ENCODE results near the gene UBE2Q1.

Gene UBE2Q1

GRCh38 chr1:154557939-154558719, at the start of gene UBE2Q1:
Gene UBE2Q1 (minus strand): TSS chr1:154558662. CDS start chr1:154558553, 109 bp downstream.
- ChIA-PET POLR2A (interaction anchor here (0.7 kb wide), 1 partner anchor 16 kb away, joined by 3 read pairs; no protein-coding TSS in a partner anchor), CTCF (interaction anchor here (1.8 kb wide), 1 partner anchor 11 kb away, joined by 7 read pairs; no protein-coding TSS in a partner anchor)
- peak; percentile 48 for DNase-seq (ENCODE audit: extremely low spot score)
- TF ChIP-seq NFRKB (IDR thresholded peaks at IDR 0.05) (no peak), CTBP1 (IDR thresholded peaks at IDR 0.05; ENCODE audit: borderline replicate concordance) (no peak), FOXM1 (IDR thresholded peaks at IDR 0.05; ENCODE audit: borderline replicate concordance) (no peak), SP1 (IDR thresholded peaks at IDR 0.05) (no peak), HDGF (IDR thresholded peaks at IDR 0.05; ENCODE audit: borderline replicate concordance) (no peak)
- TF ChIP-seq, protein P1, sequence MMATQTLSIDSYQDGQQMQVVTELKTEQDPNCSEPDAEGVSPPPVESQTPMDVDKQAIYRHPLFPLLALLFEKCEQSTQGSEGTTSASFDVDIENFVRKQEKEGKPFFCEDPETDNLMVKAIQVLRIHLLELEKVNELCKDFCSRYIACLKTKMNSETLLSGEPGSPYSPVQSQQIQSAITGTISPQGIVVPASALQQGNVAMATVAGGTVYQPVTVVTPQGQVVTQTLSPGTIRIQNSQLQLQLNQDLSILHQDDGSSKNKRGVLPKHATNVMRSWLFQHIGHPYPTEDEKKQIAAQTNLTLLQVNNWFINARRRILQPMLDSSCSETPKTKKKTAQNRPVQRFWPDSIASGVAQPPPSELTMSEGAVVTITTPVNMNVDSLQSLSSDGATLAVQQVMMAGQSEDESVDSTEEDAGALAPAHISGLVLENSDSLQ (IDR thresholded peaks at IDR 0.05), result no peak

DNA sequence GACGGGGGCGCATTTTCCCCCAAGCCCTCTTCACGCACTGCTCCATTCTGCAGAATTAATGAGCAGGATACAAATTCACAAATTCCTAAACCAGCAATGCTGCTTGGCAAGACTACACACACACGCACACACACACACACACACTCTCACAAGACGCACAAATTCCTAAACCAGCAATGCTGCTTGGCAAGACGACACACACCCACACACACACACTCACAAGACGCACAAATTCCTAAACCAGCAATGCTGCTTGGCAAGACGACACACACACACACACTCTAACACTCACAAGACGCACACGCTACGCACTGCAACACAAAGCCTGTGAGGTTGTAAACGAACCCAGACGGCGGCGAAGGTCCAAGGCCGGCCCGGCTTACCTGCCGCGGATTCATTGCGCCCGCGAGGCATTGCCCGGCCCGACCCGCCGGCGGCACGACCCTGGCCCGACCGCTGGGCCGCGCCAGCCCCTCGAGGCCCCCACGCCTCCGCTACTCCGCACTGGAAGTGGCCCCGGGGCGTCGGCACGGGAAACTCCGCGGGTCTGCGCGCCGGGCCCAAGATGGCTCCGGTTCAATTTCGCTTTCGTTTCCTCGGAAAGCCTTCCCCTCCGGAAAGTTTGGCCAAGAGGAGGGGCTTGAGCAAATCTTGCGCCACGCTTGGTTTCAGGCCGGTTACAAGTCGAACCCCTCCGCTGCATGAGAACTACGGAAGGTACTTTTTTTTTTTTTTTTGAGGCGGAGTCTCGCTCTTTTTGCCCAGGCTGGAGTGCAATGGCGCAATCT, 49.3 kb upstream of the UBE2Q1 start, which contains the start of gene ADAR:
TSS of gene ADAR (minus strand) at position 578 of the 788 bp plus-strand sequence. CDS start at position 398, 180 bp downstream.
- ChIA-PET POLR2A (no interaction called here), CTCF (interaction anchor here (0.7 kb wide), 1 partner anchor 79 kb away, joined by 3 read pairs; no protein-coding TSS in a partner anchor)
- TF ChIP-seq LEF1 (IDR thresholded peaks at IDR 0.05; ENCODE audit: borderline replicate concordance), result no peak
- TF ChIP-seq ZNF384 (IDR thresholded peaks at IDR 0.05), result peak; percentile 96
- peak; percentile 75 for DNase-seq (ENCODE audit: extremely low spot score)

GRCh38 chr1:154607106-154607608, 48.7 kb upstream of the UBE2Q1 start:
- ChIA-PET CTCF (interaction anchor here (0.7 kb wide), 1 partner anchor 80 kb away, joined by 3 read pairs; no protein-coding TSS in a partner anchor), POLR2A (no interaction called here)
- no peak for DNase-seq (ENCODE audit: extremely low spot score)
- TF ChIP-seq TARDBP (IDR thresholded peaks at IDR 0.05) (no peak), ZNF384 (IDR thresholded peaks at IDR 0.05) (peak; percentile 5; the same call in 1 of the 2 replicates), BHLHE40 (IDR thresholded peaks at IDR 0.05; ENCODE audit: borderline replicate concordance) (no peak), L3MBTL2 (conservative IDR thresholded peaks at IDR 0.05) (no peak), CTBP1 (IDR thresholded peaks at IDR 0.05; ENCODE audit: borderline replicate concordance) (no peak), SUZ12 (IDR thresholded peaks at IDR 0.05) (no peak)
- TF ChIP-seq, protein P1 (IDR thresholded peaks at IDR 0.05), result no peak

- TF ChIP-seq ARNT (IDR thresholded peaks at IDR 0.05), result no peak
- TF ChIP-seq SP1 (IDR thresholded peaks at IDR 0.05), result no peak
- no peak for TF ChIP-seq HDGF (IDR thresholded peaks at IDR 0.05; ENCODE audit: borderline replicate concordance)
- TF ChIP-seq ELF4 (IDR thresholded peaks at IDR 0.05), result no peak
- TF ChIP-seq SUZ12 (IDR thresholded peaks at IDR 0.05), result no peak
- no peak for TF ChIP-seq FOXA1 (IDR thresholded peaks at IDR 0.05)
- no peak for TF ChIP-seq CTBP1 (IDR thresholded peaks at IDR 0.05; ENCODE audit: borderline replicate concordance)
- TF ChIP-seq BHLHE40 (IDR thresholded peaks at IDR 0.05; ENCODE audit: borderline replicate concordance), result no peak
- no peak for DNase-seq (ENCODE audit: extremely low spot score)
- ChIA-PET CTCF (interaction anchor here (0.7 kb wide), 2 partner anchors 46 to 57 kb away, joined by 3 to 4 read pairs; no protein-coding TSS in a partner anchor), POLR2A (no interaction called here)
Measured at GRCh38 chr1:154605534-154605933, 47.1 kb upstream of the UBE2Q1 start.

DNA sequence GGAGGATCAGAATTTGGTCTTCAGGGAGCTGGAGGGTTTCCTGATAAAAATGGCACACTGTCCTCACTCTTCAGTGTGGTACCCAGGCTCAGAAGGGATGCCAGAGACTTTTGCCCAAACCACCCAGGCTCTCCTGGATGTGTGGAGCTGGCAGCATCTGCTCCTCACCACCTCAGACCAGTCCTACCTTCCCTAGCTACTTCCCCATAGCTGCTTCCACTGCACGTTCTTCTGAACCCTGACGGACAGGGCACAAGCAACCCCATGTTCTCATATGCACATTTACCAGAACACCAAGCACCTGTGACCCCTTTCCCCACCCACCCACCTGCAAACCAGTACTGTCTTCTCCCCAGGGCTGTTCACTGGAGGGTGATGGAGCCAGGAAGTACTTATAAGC, 44.9 kb upstream of the UBE2Q1 start:
- DNase-seq (ENCODE audit: extremely low spot score), result no peak
- ChIA-PET CTCF (interaction anchor here (0.6 kb wide), 1 partner anchor 85 kb away, joined by 8 read pairs; no protein-coding TSS in a partner anchor), POLR2A (no interaction called here)
- TF ChIP-seq SUZ12 (IDR thresholded peaks at IDR 0.05) (no peak), BHLHE40 (IDR thresholded peaks at IDR 0.05; ENCODE audit: borderline replicate concordance) (no peak), LEF1 (IDR thresholded peaks at IDR 0.05; ENCODE audit: borderline replicate concordance) (no peak), ELF4 (IDR thresholded peaks at IDR 0.05) (no peak), FOXM1 (IDR thresholded peaks at IDR 0.05; ENCODE audit: borderline replicate concordance) (no peak), ZNF384 (IDR thresholded peaks at IDR 0.05) (no peak), NFRKB (IDR thresholded peaks at IDR 0.05) (no peak), FOXK2 (IDR thresholded peaks at IDR 0.05) (no peak), L3MBTL2 (conservative IDR thresholded peaks at IDR 0.05) (no peak), CTBP1 (IDR thresholded peaks at IDR 0.05; ENCODE audit: borderline replicate concordance) (no peak), TARDBP (IDR thresholded peaks at IDR 0.05) (no peak), FOXA1 (IDR thresholded peaks at IDR 0.05) (no peak), SP1 (IDR thresholded peaks at IDR 0.05) (no peak), ARNT (IDR thresholded peaks at IDR 0.05) (no peak), HDGF (IDR thresholded peaks at IDR 0.05; ENCODE audit: borderline replicate concordance) (no peak)
- TF ChIP-seq, protein P1 (IDR thresholded peaks at IDR 0.05), result no peak

DNA sequence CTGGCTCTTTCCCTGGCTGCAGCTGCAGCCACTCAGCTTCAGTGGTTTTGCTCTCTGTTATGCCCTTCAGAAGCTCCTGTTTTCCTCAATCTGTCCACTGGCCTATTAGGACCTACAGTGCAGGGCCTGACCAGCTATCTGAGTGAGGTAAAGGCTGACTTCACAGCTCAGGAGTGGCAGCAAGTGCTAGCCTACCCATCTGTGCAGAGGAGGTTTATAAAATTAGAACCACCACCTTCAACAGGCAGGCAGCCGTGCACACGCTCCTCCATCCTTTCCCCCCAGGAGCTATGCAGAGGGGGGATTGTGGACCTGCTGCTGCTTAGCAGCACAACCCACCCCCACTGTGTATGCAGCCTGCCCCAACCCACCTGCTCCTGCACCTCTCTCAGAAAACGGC, 41.2 kb upstream of the UBE2Q1 start:
- TF ChIP-seq TARDBP (IDR thresholded peaks at IDR 0.05) (no peak), ZNF384 (IDR thresholded peaks at IDR 0.05) (no peak), SUZ12 (IDR thresholded peaks at IDR 0.05) (no peak), FOXM1 (IDR thresholded peaks at IDR 0.05; ENCODE audit: borderline replicate concordance) (no peak), LEF1 (IDR thresholded peaks at IDR 0.05; ENCODE audit: borderline replicate concordance) (no peak), FOXA1 (IDR thresholded peaks at IDR 0.05) (no peak), NFRKB (IDR thresholded peaks at IDR 0.05) (no peak), ARNT (IDR thresholded peaks at IDR 0.05) (no peak), ELF4 (IDR thresholded peaks at IDR 0.05) (no peak), SP1 (IDR thresholded peaks at IDR 0.05) (no peak), BHLHE40 (IDR thresholded peaks at IDR 0.05; ENCODE audit: borderline replicate concordance) (no peak), L3MBTL2 (conservative IDR thresholded peaks at IDR 0.05) (no peak), HDGF (IDR thresholded peaks at IDR 0.05; ENCODE audit: borderline replicate concordance) (no peak), CTBP1 (IDR thresholded peaks at IDR 0.05; ENCODE audit: borderline replicate concordance) (no peak), FOXK2 (IDR thresholded peaks at IDR 0.05) (no peak)
- TF ChIP-seq, protein P1 (IDR thresholded peaks at IDR 0.05), result no peak
- CTCF ChIA-PET, result interaction anchor here (0.6 to 1.0 kb wide), 2 partner anchors 40 to 184 kb away, joined by 3 to 8 read pairs; no protein-coding TSS in a partner anchor
- POLR2A ChIA-PET, result no interaction called here
- no peak for DNase-seq (ENCODE audit: extremely low spot score)

All from HEK293T (cell line).